PC-3 (cell line): ENCODE results near the gene KDM2B.

Experiments
- EZH2 ChIP-seq: fragments of 300-600 bp; sonication (generic); IDR thresholded peaks from one replicate; pipeline ENCODE4 v1.6.1; 2017; ENCODE audit warnings: antibody characterized with exemption, mild to moderate bottlenecking, low read length; ENCODE audit not compliant: unreplicated experiment
- TF ChIP-seq, protein P1 (sequence below): fragments of 300-600 bp; sonication (generic); conservative IDR thresholded peaks from 2 replicates; pipeline ENCODE4 v1.5.1; 2017; ENCODE audit warnings: antibody characterized with exemption, low read depth, mild to moderate bottlenecking, low read length

DNA sequence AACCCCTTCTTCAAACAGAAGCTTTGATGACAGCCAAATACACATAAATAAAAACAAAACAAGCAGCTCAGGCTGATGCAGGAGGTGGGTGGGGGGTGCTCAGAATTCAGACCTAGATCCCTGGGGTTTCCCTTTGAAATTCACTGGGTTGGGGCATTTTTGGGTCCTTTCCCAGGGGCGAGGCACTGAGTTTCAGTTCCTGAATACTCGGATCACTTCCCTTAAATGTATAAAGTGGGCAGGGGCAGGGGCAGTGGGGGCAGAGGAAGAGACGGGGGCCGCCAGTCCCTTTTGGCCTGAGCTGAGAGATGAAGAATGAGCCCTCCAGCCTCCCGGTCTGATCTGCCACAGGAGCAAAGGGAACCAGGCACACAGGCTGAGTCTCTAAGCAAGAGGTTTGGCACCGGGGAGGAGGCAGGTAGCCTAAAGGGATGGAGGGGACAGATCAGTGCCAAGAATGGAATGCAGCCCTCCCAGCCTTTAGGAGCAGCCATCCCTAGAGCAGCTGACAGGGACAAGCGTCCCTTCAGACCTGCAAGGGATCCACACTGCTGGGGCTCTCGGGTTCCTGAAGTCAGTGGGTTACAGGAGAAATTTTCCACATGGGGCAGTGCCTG is 20.3 kb downstream of the KDM2B start:
- TF ChIP-seq, protein P1, sequence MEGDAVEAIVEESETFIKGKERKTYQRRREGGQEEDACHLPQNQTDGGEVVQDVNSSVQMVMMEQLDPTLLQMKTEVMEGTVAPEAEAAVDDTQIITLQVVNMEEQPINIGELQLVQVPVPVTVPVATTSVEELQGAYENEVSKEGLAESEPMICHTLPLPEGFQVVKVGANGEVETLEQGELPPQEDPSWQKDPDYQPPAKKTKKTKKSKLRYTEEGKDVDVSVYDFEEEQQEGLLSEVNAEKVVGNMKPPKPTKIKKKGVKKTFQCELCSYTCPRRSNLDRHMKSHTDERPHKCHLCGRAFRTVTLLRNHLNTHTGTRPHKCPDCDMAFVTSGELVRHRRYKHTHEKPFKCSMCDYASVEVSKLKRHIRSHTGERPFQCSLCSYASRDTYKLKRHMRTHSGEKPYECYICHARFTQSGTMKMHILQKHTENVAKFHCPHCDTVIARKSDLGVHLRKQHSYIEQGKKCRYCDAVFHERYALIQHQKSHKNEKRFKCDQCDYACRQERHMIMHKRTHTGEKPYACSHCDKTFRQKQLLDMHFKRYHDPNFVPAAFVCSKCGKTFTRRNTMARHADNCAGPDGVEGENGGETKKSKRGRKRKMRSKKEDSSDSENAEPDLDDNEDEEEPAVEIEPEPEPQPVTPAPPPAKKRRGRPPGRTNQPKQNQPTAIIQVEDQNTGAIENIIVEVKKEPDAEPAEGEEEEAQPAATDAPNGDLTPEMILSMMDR: no peak
- TF ChIP-seq EZH2: no peak
